NCI-H82 treated with DMSO at 0.1 percent for 48 hours (cell line): ENCODE data around the gene AP2B1.
"Not testable (repeated sequence)": the region's sequence is repeated elsewhere in the genome, so short reads cannot be mapped to it uniquely, and the experiment has no call there.

Experiments used
- DNase-seq: peaks from one replicate; lab custom pipeline; 2025; ENCODE audit not compliant: unreplicated experiment; lab: John Stamatoyannopoulos, UW

AP2B1 gene

DNA sequence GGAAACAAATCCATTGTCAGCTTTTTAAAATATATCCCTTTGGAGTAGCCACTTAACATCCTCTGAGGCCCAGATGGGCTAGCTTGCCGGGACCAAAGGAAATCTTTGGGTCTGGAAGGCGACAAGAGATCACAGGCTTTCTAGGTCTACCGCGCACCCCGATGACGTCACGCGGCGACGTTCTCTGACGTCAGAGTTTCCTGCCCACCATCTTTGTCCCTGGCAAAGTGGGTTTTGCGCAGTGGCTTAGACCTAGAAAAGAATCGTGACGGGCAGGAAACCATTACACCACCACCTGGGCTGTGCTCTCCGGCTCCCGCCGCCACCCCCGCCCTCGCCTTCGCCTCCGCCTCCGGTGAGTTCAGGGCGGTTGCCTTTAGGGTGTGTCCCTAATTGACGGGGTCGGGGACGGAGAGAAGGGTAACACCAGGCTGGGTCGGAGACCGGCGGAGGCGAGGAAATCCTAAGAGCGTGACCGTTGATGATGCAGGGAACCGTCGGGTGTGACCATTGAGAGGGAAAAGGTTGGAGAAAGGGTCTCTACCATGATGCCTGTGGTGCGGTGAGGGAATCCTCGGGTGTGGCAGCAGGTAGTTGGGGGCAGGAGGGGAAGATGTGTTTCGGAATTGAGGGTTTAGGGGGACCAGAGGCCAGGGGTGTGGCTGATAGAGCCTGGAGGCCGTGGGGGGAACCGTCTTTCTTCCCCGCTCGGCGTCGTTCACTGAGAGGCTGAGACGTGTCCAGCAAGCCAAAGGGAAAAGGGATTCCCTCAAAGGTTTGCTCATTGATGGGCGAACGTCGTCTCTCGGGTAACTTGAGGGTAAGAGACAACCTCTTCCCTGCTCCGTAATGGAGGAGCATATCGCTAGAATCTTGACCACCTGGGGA lies at the start of gene AP2B1:
AP2B1 (plus strand) TSS at position 249 of the 888 bp plus-strand sequence. CDS start 6,709 bp downstream, outside the sequence.
- peak; percentile 91 for DNase-seq

DNA sequence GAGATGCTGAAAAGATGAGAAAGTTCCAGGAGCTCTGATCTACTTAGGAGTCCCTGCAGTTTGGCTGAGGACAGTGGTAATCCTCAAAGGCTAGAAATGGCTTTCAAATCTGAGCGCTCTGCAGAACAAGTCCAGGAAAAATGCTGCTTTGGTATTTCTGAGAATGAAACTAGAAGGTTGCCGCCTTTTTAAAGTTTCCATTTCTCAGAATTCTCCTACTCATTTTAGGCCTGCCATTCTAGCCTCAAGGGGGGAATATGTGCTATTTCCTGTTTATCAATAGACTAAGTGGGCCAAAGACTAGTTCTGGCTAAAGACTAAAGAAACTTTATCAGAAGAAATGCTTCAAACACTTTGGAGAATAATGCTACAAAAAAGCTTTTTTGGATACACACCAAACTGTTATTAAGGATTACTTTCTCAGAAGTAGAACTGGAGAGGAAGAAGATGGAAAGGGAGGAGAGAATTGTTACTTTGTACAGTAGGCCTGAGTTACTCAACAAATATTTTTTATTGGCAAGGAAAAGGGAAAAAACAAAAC lies 49.5 kb upstream of the AP2B1 start, which contains the start of gene SLFN12L:
SLFN12L (minus strand) TSS at position 78 of the 541 bp plus-strand sequence. CDS start 15,314 bp downstream, outside the sequence.
- no peak for DNase-seq

DNA sequence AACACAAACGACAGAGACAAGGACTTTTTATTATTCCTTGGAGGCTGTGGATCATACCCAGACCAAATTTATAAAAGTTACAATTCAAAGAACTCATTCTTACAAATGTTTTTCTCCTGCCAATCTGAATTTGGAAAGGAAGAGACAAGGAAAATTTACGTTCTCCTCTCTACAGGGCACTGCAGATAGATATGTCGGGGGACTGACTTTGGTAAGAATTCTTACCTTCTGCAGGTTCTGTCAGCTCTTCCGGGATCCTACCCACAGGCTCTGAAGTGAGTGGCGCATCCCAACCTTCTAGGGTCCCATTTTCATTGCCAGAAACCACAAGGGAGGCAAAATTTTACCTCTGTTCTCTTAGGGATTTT lies 47.5 kb upstream of the AP2B1 start:
- no peak for DNase-seq

DNA sequence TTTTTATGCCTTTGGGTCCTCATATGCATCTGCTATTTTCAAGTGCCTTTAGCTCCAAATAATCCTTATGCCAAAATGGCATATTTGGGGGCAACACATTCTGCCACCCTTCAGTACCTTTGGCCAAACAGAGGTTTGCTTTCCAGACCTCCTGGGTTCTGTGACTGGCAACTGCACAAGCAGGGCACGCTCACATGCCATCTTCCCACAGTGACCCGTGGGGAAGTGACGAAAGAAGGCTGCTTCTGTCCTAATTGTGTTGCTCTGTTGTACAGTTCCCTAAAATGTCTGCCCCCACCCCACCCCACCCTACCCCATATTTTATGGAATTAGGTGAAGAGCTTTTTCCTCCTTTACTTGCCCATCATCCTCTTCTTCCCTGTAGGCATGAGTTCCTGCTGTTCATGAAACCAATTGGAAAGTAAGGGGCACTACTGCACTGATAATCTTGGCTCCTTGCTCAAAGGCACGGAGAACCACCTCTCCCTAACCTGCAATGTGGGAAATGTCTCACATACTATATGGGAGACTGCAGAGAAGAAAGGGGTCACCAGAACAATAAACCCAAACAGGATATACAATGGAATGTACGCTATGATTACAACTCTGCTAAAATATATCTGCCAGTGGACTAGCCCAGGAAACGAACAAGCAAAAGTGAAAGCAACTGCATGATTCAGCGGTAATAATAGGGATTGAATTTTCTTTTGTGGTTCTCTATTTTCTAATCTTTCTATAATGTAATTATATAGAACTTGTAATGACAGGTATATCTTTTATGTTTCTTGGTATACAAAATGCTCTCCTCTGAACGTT lies 46.3 kb upstream of the AP2B1 start:
- no peak for DNase-seq

DNA sequence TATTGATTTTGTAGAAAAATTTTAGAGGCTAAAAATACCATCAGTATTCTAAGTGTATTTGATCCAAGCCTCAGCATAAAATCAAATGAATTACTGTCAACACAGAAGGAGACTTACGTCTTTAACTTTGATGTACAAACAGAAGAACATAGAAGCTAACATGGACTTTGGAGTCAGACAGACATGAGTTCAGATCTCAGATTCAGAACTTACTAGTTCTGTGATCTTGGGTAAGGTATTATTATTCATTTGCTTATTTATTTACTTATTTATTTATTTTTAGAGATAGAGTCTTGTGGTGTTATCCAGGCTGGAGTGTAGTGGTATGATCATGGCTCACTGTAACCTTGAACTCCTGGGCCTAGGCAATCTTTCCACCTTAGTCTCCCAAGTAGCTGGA lies 45.7 kb upstream of the AP2B1 start:
- DNase-seq: no peak

DNA sequence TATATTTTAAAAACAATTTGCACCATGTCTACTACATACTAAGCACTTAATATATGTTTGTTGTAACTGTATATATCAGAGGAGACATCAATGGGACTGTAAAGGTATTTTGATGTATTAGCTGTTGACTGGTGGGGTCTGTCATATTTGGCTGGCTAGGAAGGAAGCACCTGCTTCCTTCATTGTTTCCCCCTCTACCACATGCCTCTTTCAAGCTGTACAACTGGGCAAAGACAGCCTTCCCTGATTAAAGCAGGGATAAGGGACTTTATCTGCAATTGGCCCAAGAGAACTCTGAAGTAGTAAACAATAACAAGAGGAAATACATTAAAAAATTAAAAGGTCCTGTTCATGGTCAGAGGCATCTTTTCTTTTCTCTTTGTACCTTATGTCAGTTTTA lies 44.1 kb upstream of the AP2B1 start:
- DNase-seq: no peak

DNA sequence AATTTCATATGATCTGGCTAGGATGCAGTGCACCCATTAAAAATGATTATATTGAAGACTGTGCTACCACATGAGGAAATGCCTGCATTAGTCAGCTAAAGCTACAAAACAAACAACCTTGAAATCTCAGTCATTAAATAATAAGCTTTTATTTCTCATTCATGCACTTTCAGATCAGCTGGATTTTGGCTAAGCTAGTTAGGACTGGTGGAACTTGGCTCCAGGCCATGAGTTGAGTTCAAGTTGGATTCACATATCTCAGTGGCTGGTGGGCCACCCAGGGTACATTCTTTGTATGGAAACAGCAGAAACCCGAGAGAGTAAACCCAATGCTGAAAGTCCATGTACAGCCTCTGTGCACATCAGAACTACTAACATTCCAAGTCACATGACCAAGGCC lies 43.3 kb upstream of the AP2B1 start:
- no peak for DNase-seq

DNA sequence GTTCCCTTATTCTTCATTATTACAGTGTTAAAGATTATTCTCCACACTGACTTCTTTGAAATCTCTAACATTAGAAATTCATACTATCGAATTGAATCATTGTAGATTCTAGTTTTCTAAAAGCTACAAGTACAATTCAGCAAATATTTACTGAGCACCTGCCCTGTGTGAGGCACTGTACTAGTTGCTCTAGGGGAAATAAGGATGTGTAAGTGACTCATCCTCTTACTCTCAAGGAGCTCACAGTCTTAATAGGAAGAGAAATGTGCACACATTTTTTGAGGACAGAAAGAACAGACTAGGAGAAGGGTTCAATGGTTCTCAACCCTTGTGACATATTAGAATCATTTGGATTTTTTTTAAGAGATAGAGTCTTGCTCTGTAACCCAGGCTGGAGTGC lies 42.0 kb upstream of the AP2B1 start:
- no peak for DNase-seq

DNA sequence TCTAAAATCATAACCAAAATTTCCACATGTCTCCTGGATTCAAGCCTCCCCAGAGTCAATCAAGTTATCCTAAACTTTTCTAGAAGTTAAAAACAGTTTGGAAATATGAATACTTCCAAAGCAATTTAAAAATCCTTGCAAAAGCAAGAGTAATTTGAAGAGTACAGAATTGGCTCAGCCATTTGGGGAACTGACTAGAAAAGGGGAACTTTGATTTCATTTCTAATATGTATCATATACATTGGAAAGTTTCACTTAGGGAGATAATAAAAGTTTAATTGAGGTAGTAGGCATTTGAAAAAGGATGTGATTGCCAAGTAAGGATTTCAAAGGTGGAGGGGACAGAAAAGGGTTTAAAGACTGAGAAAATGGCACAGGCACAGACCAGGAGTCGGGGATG lies 40.6 kb upstream of the AP2B1 start:
- DNase-seq: no peak

DNA sequence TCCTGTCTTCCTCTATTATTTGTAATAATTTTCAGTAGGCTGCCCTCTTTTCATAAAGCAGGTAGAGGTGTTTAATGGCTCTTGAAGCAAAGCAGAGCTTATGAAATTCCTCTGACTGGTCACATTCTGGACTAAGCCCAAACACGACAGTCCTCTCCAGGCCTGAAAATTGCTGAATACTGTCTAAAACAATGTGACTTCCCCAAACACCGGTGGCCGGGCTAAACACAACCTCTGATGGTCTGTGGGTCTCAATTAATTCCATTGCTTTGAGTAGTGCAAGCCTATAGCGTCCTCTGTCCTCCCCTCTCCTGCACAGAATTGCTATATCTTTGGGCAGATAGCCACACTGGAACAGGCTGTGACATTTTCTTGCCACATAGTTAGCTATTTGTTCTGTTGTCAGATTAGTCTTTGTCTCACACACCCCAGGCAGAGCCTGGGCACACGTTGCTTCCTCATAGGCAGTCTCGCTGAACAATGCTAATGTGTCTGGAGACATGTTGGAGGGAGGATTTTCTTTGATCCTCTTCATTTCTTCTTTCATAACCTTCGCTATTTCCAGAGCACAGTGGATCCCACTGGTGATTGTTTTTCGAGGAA lies 38.8 kb upstream of the AP2B1 start:
- no peak for DNase-seq

DNA sequence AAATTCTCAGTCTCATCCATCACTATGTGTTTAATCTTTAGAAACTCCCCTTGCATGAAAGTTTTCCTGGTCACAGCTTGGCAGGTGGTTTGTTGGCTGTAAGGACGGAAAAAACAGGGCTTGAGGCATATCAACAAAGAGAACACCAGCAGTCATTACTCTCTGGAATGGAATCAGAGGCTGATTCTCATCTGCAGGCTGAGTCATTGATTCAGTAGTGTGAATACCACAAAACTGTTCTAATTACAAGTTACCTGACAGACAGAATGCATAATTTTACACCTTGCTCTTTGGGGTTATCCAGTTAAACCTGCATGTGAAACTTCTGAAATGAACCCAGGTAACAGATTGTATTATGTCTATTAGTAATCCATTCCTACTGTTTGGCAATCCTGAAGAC lies 38.1 kb upstream of the AP2B1 start:
- DNase-seq: no peak

DNA sequence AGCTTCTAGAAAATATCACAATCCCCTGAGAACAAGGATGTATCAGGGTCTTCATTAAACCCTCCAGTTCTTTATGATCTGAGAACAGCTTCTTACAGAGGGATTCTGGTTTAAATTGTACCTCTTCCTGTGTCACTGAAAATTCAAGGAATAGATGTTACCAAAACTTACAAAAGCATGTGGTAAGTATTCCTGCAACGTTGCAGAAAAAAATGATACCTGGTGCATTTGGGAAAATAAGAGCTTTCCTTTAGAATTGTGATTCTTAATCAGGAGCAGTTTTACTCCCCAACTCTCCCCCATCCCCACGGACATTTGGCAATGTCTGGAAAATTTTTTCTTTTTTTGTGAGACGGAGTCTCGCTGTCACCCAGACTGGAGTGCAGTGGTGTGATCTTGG lies 33.8 kb upstream of the AP2B1 start:
- DNase-seq: no peak

DNA sequence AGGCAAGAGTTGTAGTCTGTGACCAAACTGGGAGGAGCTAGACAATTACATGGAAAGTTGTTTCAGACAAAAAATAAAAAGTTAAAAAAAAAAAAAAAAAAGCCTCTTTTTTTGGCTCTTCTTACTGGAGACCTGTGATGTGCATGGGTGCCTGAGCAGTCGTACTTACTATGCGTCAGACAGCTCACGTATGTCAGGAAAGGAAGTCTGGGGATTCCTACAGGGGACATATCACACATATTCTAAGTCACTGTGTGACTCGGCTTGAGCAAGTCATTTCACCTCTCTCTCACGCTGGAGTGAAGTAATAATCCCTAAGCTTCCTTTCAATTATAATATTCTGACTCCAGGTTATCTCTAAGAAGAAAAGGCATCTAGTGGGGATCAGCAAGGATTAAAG lies 32.5 kb upstream of the AP2B1 start:
- no peak for DNase-seq

DNA sequence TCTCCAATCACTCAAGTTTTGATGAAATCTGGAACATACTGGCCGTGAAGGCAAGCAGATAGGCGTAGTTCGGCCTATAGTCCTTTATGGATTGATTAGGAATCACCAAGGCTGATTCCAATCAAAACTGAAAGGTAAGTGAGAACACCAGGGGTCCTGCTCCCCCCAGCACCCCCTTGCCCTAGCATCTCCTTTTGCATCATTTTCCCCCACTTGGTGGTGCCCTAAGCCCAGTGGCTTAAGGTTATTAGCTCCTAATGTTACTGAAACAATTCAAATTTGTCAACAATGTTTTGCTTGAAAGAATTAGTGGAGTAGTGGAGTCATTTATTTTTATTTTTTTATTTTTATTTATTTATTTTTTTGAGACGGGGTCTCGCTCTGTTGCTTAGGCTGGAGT lies 31.4 kb upstream of the AP2B1 start:
- DNase-seq: no peak

DNA sequence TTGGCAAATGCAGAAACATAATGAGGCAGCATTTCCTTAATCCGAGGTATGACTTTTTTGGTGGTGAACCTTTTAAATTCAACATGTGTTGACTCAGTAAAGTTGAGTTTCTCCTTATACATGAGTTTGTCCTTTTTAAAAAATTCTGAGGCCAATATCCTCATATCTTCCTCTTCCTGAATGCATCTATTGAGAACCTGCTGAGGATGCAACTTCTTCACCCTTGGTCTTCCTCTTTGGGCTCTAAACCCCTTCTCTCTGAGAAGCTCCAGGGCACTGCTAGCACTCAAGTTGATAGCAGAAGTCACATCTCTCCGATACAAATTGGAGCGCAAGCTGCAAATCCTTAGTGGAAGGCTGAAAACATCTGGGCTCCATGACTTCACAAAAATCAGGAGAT lies 29.8 kb upstream of the AP2B1 start:
- DNase-seq: no peak

DNA sequence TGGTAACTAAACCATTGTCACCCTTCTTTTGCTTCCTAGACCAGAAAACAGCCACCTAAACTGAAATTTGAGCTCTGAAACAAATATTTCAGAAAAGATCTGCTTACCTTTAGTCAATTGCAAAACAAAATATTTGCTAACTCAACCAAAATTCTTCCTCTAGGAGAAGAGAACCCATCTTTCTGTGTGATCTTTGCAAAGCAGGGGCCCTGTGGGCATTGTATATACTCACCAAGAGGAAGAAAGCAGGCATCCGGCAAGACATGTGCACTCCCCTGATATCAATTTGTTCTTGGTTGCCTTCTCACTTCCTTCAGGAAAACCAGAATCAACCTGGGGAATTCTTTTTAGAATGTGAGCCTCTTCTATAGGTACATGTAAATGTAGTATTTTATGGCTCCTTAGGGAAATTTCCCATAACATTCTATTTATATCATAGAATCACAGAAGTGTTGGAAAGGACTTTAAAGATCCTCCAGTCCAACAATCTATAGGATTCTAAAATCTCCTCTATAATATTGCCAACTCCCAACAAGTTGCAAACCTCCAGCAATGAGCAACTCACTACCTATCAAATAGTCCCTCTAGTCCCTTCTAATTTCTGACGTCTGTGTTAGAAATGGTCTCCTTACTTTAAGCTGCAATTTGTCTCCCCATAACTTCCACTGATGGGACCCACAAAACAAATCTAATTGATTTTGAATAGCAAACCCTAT lies 27.5 kb upstream of the AP2B1 start:
- DNase-seq: no peak

DNA sequence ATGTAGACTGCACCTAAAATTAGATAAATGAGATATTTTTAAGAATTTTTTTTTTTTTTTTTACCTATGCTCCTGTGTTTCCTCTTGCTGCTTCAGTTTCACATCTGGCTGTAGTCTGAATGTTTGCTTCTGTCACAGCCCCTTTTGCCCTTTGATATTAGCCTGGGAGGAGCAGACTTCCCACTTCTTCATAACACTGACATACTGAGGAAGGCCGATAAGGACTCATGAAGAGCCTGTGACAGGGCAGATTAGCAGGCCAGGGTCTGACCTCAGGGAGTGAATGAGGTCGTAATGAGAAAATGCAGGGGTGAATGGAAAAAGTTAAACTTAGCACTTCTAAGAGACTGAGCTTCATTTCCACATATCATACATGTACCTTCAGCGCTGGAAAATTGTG lies 26.4 kb upstream of the AP2B1 start, which contains the start of gene SLFN14:
SLFN14 (minus strand) TSS at position 117 of the 400 bp plus-strand sequence. CDS start 2,757 bp downstream, outside the sequence.
- no peak for DNase-seq

DNA sequence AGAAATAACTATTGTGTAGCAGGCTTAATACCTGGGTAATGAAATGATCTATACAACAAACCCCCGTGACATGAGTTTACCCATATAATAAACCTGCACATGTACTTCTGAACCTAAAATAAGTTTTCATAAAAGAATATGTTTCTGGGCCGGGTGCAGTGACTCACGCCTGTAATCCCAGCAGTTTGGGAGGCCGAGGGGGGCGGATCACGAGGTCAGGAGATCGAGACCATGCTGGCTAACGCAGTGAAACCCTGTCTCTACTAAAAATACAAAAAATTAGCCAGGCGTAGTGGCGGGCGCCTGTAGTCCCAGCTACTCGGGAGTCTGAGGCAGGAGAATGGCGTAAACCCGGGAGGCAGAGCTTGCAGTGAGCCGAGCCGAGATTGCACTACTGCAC lies 23.9 kb upstream of the AP2B1 start:
- not testable (repeated sequence) for DNase-seq

DNA sequence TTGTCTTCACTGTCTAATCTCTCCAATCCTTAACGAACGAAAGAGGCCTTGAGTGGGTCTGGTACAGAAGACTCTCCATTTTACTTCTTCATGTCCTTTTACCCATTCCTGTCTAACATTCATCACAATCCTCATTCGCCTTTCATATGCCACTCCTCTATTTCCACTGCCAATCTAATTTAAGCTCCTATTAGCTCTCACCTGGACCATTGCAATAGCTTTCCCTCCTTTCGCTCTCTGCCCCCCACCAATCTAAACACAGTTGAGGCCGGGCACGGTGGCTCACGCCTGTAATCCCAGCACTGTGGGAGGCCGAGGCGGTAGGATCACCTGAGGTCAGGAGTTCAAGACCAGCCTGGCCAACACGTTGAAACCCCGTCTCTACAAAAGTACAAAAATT lies 20.2 kb upstream of the AP2B1 start:
- no peak for DNase-seq

DNA sequence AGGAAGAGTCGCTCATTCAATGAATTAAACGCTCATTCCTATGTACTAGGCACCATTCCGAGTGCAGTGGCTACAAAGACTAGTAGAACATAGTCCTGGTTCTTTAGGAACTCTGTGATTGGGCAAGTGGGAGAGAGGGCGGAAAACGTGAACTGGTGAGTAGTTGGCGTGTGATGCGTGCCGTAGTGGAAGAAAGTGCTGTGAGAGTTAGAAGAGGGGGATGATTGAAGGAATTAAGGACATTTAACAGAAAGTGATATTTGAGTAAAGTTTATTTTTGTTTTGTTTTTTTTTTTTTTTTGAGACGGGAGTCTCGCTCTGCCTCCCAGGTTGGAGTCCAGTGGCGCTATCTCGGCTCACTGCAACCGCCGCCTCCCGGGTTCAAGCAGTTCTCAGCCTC lies 18.6 kb upstream of the AP2B1 start:
- DNase-seq: no peak

DNA sequence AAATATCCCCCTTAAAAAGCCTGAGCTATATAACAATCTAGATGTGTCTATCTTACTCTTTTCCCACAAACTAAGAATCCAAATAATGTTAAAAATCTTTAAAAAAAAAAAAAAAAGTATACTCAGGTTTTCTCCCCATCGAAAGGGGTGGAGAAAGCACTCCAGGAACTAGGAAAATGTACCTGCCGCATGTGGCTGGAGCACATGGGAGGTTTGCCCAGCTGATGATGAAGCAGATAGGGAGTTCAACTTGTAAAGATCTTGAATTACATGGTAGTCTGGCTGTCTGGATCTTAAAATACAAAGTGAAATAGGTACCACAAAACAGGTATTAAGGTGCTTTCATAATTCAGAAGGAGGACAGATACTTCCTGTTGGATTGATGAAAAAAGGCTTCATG lies 17.7 kb upstream of the AP2B1 start:
- no peak for DNase-seq
